K562 (cell line): ENCODE measurements around the gene C1orf167.

Experiments used
- ARNT ChIP-seq, 2 experiments: fragments of 450-650 bp; IDR thresholded peaks; 2 replicates each; pipeline ENCODE4 v1.6.1; 2016; ENCODE audit warnings: mild to moderate bottlenecking in 1 of 2
- CBX3 ChIP-seq, 2 experiments: IDR thresholded peaks; 1 replicate in 1 of 2; 2 replicates in 1 of 2; pipeline ENCODE4 v1.6.1; 2012; ENCODE audit warnings: inconsistent platforms in 2 of 2, low read length in 2 of 2, borderline replicate concordance in 1 of 2, control low read depth in 1 of 2
- CTCF ChIP-seq, 3 experiments: IDR thresholded peaks in 2 of 3; conservative IDR thresholded peaks in 1 of 3; 2 replicates each; pipeline ENCODE4 v1.5.1; 2011 to 2012; ENCODE audit warnings: low read length in 3 of 3, mild to moderate bottlenecking in 3 of 3, control low read depth in 2 of 3, improper control_type of control experiment in 1 of 3, inconsistent platforms in 1 of 3, low read depth in 1 of 3, mixed read lengths in 1 of 3, moderate library complexity in 1 of 3; ENCODE audit not compliant: insufficient read depth in 2 of 3
- EZH2 ChIP-seq: IDR thresholded peaks from 2 replicates; pipeline ENCODE4 v1.6.1; 2012; ENCODE audit warnings: low read depth, mild to moderate bottlenecking, inconsistent platforms, low read length, borderline replicate concordance
- GATAD2A ChIP-seq: fragments of 450-650 bp; IDR thresholded peaks from 2 replicates; pipeline ENCODE4 v1.6.1; 2017
- HNRNPK ChIP-seq: fragments of 200-400 bp; formaldehyde crosslinking; IDR thresholded peaks from one replicate; pipeline ENCODE4 v1.6.1; 2018; ENCODE audit warnings: mild to moderate bottlenecking, low read depth, low read length; ENCODE audit not compliant: poor library complexity, severe bottlenecking
- JUN ChIP-seq, 2 experiments: sonication (generic) in 1 of 2; formaldehyde crosslinking in 1 of 2; IDR thresholded peaks; 2 replicates each; pipeline versions ENCODE4 v1.6.1 to v1.8.0; 2012 to 2022; ENCODE audit warnings: borderline replicate concordance in 2 of 2, mild to moderate bottlenecking in 2 of 2, improper control_type of control experiment in 1 of 2, low read depth in 1 of 2, low read length in 1 of 2, missing genetic modification reagents in 1 of 2
- MAFF ChIP-seq: IDR thresholded peaks from 2 replicates; pipeline ENCODE4 v1.6.1; 2012; ENCODE audit warnings: low read length, improper control_type of control experiment
- POLR2A ChIP-seq: fragments of 450-650 bp; conservative IDR thresholded peaks from 2 replicates; pipeline ENCODE4 v1.6.1; 2016
- SFPQ ChIP-seq: fragments of 200-400 bp; formaldehyde crosslinking; IDR thresholded peaks from 2 replicates; pipeline ENCODE4 v1.6.1; 2017; ENCODE audit warnings: mild to moderate bottlenecking, low read depth, low read length, moderate library complexity
- ZEB2 ChIP-seq: fragments of 450-650 bp; IDR thresholded peaks from 2 replicates; pipeline ENCODE4 v1.6.1; 2016
- ZFP1 ChIP-seq: fragments of 450-650 bp; formaldehyde crosslinking; IDR thresholded peaks from 2 replicates; pipeline ENCODE4 v1.4.0; 2020; ENCODE audit warnings: mild to moderate bottlenecking, mixed read lengths
- ZNF133 ChIP-seq: fragments of 250-450 bp; sonication (Bioruptor Pico); IDR thresholded peaks from 2 replicates; pipeline ENCODE4 v1.4.0; 2020; ENCODE audit warnings: mild to moderate bottlenecking
- ZNF24 ChIP-seq: fragments of 450-650 bp; IDR thresholded peaks from 2 replicates; pipeline ENCODE4 v1.6.1; 2016

DNA sequence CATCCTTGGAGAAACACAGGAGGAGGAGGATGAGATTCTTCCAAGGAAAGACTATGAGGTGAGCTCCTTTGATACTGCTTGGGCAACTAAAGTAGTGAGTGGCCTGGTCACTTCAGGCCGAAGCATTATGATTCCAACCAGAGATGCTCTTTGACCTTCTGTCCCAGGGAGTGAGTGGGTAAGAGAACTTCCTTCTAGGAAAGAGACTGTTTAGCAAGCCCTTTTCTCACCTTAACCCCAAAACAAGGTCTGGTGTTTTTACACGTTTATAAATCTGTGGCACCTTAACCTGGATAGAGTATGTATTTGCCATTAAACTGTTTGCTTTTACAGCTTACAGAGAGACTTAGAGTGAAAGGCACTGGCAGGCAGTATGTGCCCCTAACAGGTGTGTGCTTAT lies 45.1 kb downstream of the C1orf167 start:
- TF ChIP-seq EZH2 (no peak), CTCF (IDR thresholded peaks at IDR 0.05 in 2 of 3, conservative IDR thresholded peaks at IDR 0.05 in 1 of 3; ENCODE audit: insufficient read depth in 2 of 3, low read depth in 1 of 3, low read length in 3 of 3) (no peak), GATAD2A (no peak), ZNF133 (no peak), HNRNPK (no peak), ZEB2 (no peak), SFPQ (no peak), POLR2A (no peak), CBX3 (IDR thresholded peaks at IDR 0.05; ENCODE audit: borderline replicate concordance in 1 of 2, low read length in 2 of 2) (no peak), ARNT (IDR thresholded peaks at IDR 0.05) (no peak), MAFF (no peak), ZNF24 (no peak), JUN (IDR thresholded peaks at IDR 0.05; ENCODE audit: borderline replicate concordance, low read depth, low read length) (no peak), JUN (CRISPR knock-in tag; IDR thresholded peaks at IDR 0.05; ENCODE audit: borderline replicate concordance) (no peak), ZFP1 (CRISPR knock-in tag) (no peak)
